HEK293 (cell line): ENCODE data around the gene SLC30A4.

ENCODE experiments used
- ZEB2 ChIP-seq: fragments of 450-650 bp; formaldehyde crosslinking; IDR thresholded peaks from 2 replicates; pipeline ENCODE4 v1.5.1; 2016; ENCODE audit warnings: missing biosample characterization, missing genetic modification characterization
- TF ChIP-seq, protein P1 (sequence below): fragments of 450-650 bp; formaldehyde crosslinking; IDR thresholded peaks from 2 replicates; pipeline ENCODE4 v1.5.1; 2016; ENCODE audit warnings: missing biosample characterization, missing genetic modification characterization
- TF ChIP-seq, protein P2 (sequence below): fragments of 450-650 bp; formaldehyde crosslinking; IDR thresholded peaks from 2 replicates; pipeline ENCODE4 v1.5.1; 2016; ENCODE audit warnings: missing biosample characterization, missing genetic modification characterization, borderline replicate concordance
- TF ChIP-seq, protein P3 (sequence below): fragments of 450-650 bp; formaldehyde crosslinking; optimal IDR thresholded peaks from 2 replicates; pipeline ENCODE3; 2016; ENCODE audit warnings: missing biosample characterization, mild to moderate bottlenecking, missing genetic modification characterization
- TF ChIP-seq, protein P4 (sequence below): fragments of 450-650 bp; formaldehyde crosslinking; IDR thresholded peaks from 2 replicates; pipeline ENCODE4 v1.5.1; 2017; ENCODE audit warnings: missing biosample characterization, missing genetic modification characterization

DNA sequence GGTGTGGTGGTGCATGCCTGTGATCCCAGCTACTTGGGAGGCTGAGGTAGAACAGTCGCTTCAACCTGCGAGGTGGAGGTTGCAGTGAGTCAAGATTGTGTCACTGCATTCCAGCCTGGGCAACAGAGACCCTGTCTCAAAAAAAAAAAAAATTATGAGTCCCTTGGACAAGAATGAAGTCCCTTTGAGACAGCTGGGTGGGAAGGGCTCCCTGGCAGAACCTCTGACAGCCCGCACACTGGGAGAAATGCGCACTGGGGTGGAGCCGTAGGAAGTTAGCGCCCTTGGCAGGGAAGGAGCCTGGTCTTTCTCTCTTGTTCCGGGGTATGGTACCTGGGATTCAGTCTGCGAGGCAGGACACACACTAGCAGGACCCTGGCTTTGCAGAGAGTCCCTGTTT, 51.4 kb downstream of the SLC30A4 start:
- TF ChIP-seq, protein P1, sequence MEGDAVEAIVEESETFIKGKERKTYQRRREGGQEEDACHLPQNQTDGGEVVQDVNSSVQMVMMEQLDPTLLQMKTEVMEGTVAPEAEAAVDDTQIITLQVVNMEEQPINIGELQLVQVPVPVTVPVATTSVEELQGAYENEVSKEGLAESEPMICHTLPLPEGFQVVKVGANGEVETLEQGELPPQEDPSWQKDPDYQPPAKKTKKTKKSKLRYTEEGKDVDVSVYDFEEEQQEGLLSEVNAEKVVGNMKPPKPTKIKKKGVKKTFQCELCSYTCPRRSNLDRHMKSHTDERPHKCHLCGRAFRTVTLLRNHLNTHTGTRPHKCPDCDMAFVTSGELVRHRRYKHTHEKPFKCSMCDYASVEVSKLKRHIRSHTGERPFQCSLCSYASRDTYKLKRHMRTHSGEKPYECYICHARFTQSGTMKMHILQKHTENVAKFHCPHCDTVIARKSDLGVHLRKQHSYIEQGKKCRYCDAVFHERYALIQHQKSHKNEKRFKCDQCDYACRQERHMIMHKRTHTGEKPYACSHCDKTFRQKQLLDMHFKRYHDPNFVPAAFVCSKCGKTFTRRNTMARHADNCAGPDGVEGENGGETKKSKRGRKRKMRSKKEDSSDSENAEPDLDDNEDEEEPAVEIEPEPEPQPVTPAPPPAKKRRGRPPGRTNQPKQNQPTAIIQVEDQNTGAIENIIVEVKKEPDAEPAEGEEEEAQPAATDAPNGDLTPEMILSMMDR, result no peak
- TF ChIP-seq, protein P2, sequence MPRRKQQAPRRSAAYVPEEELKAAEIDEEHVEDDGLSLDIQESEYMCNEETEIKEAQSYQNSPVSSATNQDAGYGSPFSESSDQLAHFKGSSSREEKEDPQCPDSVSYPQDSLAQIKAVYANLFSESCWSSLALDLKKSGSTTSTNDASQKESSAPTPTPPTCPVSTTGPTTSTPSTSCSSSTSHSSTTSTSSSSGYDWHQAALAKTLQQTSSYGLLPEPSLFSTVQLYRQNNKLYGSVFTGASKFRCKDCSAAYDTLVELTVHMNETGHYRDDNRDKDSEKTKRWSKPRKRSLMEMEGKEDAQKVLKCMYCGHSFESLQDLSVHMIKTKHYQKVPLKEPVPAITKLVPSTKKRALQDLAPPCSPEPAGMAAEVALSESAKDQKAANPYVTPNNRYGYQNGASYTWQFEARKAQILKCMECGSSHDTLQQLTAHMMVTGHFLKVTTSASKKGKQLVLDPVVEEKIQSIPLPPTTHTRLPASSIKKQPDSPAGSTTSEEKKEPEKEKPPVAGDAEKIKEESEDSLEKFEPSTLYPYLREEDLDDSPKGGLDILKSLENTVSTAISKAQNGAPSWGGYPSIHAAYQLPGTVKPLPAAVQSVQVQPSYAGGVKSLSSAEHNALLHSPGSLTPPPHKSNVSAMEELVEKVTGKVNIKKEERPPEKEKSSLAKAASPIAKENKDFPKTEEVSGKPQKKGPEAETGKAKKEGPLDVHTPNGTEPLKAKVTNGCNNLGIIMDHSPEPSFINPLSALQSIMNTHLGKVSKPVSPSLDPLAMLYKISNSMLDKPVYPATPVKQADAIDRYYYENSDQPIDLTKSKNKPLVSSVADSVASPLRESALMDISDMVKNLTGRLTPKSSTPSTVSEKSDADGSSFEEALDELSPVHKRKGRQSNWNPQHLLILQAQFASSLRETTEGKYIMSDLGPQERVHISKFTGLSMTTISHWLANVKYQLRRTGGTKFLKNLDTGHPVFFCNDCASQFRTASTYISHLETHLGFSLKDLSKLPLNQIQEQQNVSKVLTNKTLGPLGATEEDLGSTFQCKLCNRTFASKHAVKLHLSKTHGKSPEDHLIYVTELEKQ (tag by site-specific recombination), result no peak
- TF ChIP-seq, protein P3, sequence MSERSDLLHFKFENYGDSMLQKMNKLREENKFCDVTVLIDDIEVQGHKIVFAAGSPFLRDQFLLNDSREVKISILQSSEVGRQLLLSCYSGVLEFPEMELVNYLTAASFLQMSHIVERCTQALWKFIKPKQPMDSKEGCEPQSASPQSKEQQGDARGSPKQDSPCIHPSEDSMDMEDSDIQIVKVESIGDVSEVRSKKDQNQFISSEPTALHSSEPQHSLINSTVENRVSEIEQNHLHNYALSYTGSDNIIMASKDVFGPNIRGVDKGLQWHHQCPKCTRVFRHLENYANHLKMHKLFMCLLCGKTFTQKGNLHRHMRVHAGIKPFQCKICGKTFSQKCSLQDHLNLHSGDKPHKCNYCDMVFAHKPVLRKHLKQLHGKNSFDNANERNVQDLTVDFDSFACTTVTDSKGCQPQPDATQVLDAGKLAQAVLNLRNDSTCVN, result no peak
- no peak for TF ChIP-seq ZEB2
- TF ChIP-seq, protein P4, sequence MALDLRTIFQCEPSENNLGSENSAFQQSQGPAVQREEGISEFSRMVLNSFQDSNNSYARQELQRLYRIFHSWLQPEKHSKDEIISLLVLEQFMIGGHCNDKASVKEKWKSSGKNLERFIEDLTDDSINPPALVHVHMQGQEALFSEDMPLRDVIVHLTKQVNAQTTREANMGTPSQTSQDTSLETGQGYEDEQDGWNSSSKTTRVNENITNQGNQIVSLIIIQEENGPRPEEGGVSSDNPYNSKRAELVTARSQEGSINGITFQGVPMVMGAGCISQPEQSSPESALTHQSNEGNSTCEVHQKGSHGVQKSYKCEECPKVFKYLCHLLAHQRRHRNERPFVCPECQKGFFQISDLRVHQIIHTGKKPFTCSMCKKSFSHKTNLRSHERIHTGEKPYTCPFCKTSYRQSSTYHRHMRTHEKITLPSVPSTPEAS (tag by site-specific recombination), result no peak
